WERI-Rb-1 (cell line): ENCODE measurements around the gene MYRF.

Source experiments
- DNase-seq: peaks from one replicate; pipeline ENCODE4 v3.0.0-alpha.2; 2020
- H3K27ac ChIP-seq: fragments of 250-450 bp; sonication (Bioruptor Pico); 2 replicates; pipeline ENCODE4 v1.5.1; 2020; ENCODE audit warnings: mild to moderate bottlenecking, moderate library complexity
- H3K27me3 ChIP-seq: fragments of 250-450 bp; sonication (Bioruptor Pico); 2 replicates; pipeline ENCODE4 v1.5.1; 2021; ENCODE audit warnings: mild to moderate bottlenecking, low read depth, moderate library complexity; ENCODE audit not compliant: insufficient read depth, severe bottlenecking
- H3K36me3 ChIP-seq: fragments of 250-450 bp; sonication (Bioruptor Pico); 2 replicates; pipeline ENCODE4 v1.5.1; 2020; ENCODE audit warnings: mild to moderate bottlenecking, moderate library complexity
- H3K4me3 ChIP-seq: 2 replicates; pipeline ENCODE4 v1.5.1; 2011; ENCODE audit warnings: low read depth, mild to moderate bottlenecking, control low read depth, low read length
- H3K9me3 ChIP-seq: fragments of 250-450 bp; sonication (Bioruptor Pico); 2 replicates; pipeline ENCODE4 v1.5.1; 2021; ENCODE audit warnings: mild to moderate bottlenecking, moderate library complexity; ENCODE audit not compliant: severe bottlenecking
- CTCF ChIP-seq: IDR thresholded peaks from 2 replicates; pipeline ENCODE4 v1.5.1; 2011; ENCODE audit warnings: low read depth, mild to moderate bottlenecking, control low read depth, inconsistent platforms, low read length

MYRF gene

GRCh38 chr11:61832207-61832606 is 79.8 kb downstream of the MYRF start:
- H3K36me3 ChIP-seq, result peaks cover 50% of the 10 kb centered on the region
- H3K9me3 ChIP-seq, result no peaks in the 10 kb centered on the region
- TF ChIP-seq CTCF, result no peak
- H3K4me3 ChIP-seq, result no peak overlapping the region
- DNase-seq, result no peak
- H3K27ac ChIP-seq, result no peak overlapping the region
- H3K27me3 ChIP-seq, result no peaks in the 10 kb centered on the region

GRCh38 chr11:61832754-61833153 is 80.3 kb downstream of the MYRF start:
- DNase-seq, result no peak
- Histone ChIP-seq H3K9me3 (no peaks in the 10 kb centered on the region), H3K4me3 (no peak overlapping the region), H3K36me3 (peaks cover 56% of the 10 kb centered on the region), H3K27ac (no peak overlapping the region), H3K27me3 (no peaks in the 10 kb centered on the region)
- TF ChIP-seq CTCF, result no peak

GRCh38 chr11:61833471-61833870 is 81.0 kb downstream of the MYRF start:
- no peak overlapping the region for H3K27ac ChIP-seq
- no peaks in the 10 kb centered on the region for H3K27me3 ChIP-seq
- H3K4me3 ChIP-seq, result no peak overlapping the region
- no peak for DNase-seq
- no peaks in the 10 kb centered on the region for H3K9me3 ChIP-seq
- H3K36me3 ChIP-seq, result peaks cover 58% of the 10 kb centered on the region
- TF ChIP-seq CTCF, result no peak

- DNase-seq, result no peak
- Histone ChIP-seq H3K27ac (no peak overlapping the region), H3K27me3 (no peaks in the 10 kb centered on the region), H3K36me3 (peaks cover 58% of the 10 kb centered on the region), H3K9me3 (no peaks in the 10 kb centered on the region), H3K4me3 (no peak overlapping the region)
- 0 out of 2 replicates have a peak, but pooled peaks have one; percentile 2 for TF ChIP-seq CTCF
These were observed 81.5 kb downstream of the MYRF start for GRCh38 chr11:61833926-61834277.

- DNase-seq, result no peak
- Histone ChIP-seq H3K27ac (no peak overlapping the region; the same call in 1 of the 2 replicates), H3K27me3 (no peaks in the 10 kb centered on the region), H3K36me3 (peaks cover 60% of the 10 kb centered on the region), H3K4me3 (no peak overlapping the region), H3K9me3 (no peaks in the 10 kb centered on the region)
- no peak for TF ChIP-seq CTCF
These were observed 82.0 kb downstream of the MYRF start for GRCh38 chr11:61834278-61835048.

- Histone ChIP-seq H3K4me3 (no peak overlapping the region), H3K27me3 (no peaks in the 10 kb centered on the region), H3K36me3 (peaks cover 69% of the 10 kb centered on the region), H3K27ac (no peak overlapping the region), H3K9me3 (no peaks in the 10 kb centered on the region)
- TF ChIP-seq CTCF, result no peak
- DNase-seq, result no peak
These were observed 83.8 kb downstream of the MYRF start for GRCh38 chr11:61836193-61836592.
